ENCODE data around the gene TMPRSS6. TPM values are rescaled to one million over a fixed set of nuclear protein-coding genes. Genes with fewer than 3 reads are reported as not detected.

TMPRSS6 gene
- total RNA-seq, 1 donor from 2014 or later: not detected

GRCh38 chr22:37111156-37111717 lies 1.7 kb upstream of the TMPRSS6 start:
- no peak for DNase-seq (ENCODE audit: low read depth)
- TF ChIP-seq CTCF (IDR thresholded peaks at IDR 0.05; ENCODE audit: insufficient read depth, low read length, poor library complexity, severe bottlenecking): no peak
- H3K36me3 ChIP-seq (ENCODE audit: control insufficient read depth, insufficient read depth, low read length): no peaks in the 10 kb centered on the region
- peaks cover 12% of the 10 kb centered on the region for H3K27me3 ChIP-seq (ENCODE audit: control insufficient read depth, insufficient read depth, low read length)
- no peak overlapping the region for H3K4me3 ChIP-seq (ENCODE audit: low read depth, low read length)

GRCh38 chr22:37107816-37108621 lies 1.5 kb downstream of the TMPRSS6 start:
- H3K27me3 ChIP-seq (ENCODE audit: control insufficient read depth, insufficient read depth, low read length): peaks cover 15% of the 10 kb centered on the region
- H3K4me3 ChIP-seq (ENCODE audit: low read depth, low read length): no peak overlapping the region
- TF ChIP-seq CTCF (IDR thresholded peaks at IDR 0.05; ENCODE audit: insufficient read depth, low read length, poor library complexity, severe bottlenecking): no peak
- DNase-seq (ENCODE audit: low read depth): no peak
- no peaks in the 10 kb centered on the region for H3K36me3 ChIP-seq (ENCODE audit: control insufficient read depth, insufficient read depth, low read length)

- no peak for DNase-seq (ENCODE audit: low read depth)
- TF ChIP-seq CTCF (IDR thresholded peaks at IDR 0.05; ENCODE audit: insufficient read depth, low read length, poor library complexity, severe bottlenecking): no peak
Measured at GRCh38 chr22:37105990-37106389, 3.5 kb downstream of the TMPRSS6 start.

GRCh38 chr22:37105154-37105553 lies 4.4 kb downstream of the TMPRSS6 start:
- no peak for TF ChIP-seq CTCF (IDR thresholded peaks at IDR 0.05; ENCODE audit: insufficient read depth, low read length, poor library complexity, severe bottlenecking)
- DNase-seq (ENCODE audit: low read depth): no peak
- Histone ChIP-seq H3K36me3 (ENCODE audit: control insufficient read depth, insufficient read depth, low read length) (no peaks in the 10 kb centered on the region), H3K27me3 (ENCODE audit: control insufficient read depth, insufficient read depth, low read length) (peaks cover 13% of the 10 kb centered on the region), H3K4me3 (ENCODE audit: low read depth, low read length) (no peak overlapping the region)

More at GRCh38 chr22:37105990-37106389, 3.5 kb downstream of the TMPRSS6 start:
- Histone ChIP-seq H3K4me3 (ENCODE audit: low read depth, low read length) (no peak overlapping the region), H3K27me3 (ENCODE audit: control insufficient read depth, insufficient read depth, low read length) (peaks cover 10% of the 10 kb centered on the region), H3K36me3 (ENCODE audit: control insufficient read depth, insufficient read depth, low read length) (no peaks in the 10 kb centered on the region)

- Histone ChIP-seq H3K36me3 (ENCODE audit: control insufficient read depth, insufficient read depth, low read length) (no peaks in the 10 kb centered on the region), H3K4me3 (ENCODE audit: low read depth, low read length) (no peak overlapping the region), H3K27me3 (ENCODE audit: control insufficient read depth, insufficient read depth, low read length) (peaks cover 15% of the 10 kb centered on the region)
- no peak for DNase-seq (ENCODE audit: low read depth)
- TF ChIP-seq CTCF (IDR thresholded peaks at IDR 0.05; ENCODE audit: insufficient read depth, low read length, poor library complexity, severe bottlenecking): no peak
Measured at GRCh38 chr22:37103656-37104452, 5.7 kb downstream of the TMPRSS6 start.

All from kidney epithelial cell (primary cell).